Endothelial cell (in vitro differentiated cells): ENCODE results near the gene DDX52. TPM values are rescaled to one million over a fixed set of nuclear protein-coding genes. Genes with fewer than 3 reads are reported as not detected.

Experiments
- DNase-seq: peaks from one replicate; pipeline ENCODE4 v3.0.0; 2021; ENCODE audit warnings: low spot score
- H3K27ac Mint-ChIP-seq: one replicate; pipeline ENCODE4 v1.8.0; 2021; ENCODE audit warnings: mixed read lengths, inconsistent platforms; ENCODE audit not compliant: unreplicated experiment
- H3K27me3 Mint-ChIP-seq: one replicate; pipeline ENCODE4 v1.8.0; 2021; ENCODE audit warnings: mild to moderate bottlenecking, moderate library complexity, mixed read lengths, inconsistent platforms; ENCODE audit not compliant: unreplicated experiment
- H3K36me3 Mint-ChIP-seq: one replicate; pipeline ENCODE4 v1.8.0; 2021; ENCODE audit warnings: mild to moderate bottlenecking, low read depth, mixed read lengths, inconsistent platforms; ENCODE audit not compliant: unreplicated experiment
- H3K4me1 Mint-ChIP-seq: one replicate; pipeline ENCODE4 v1.8.0; 2021; ENCODE audit warnings: mild to moderate bottlenecking, mixed read lengths, inconsistent platforms; ENCODE audit not compliant: unreplicated experiment
- H3K4me3 Mint-ChIP-seq: one replicate; pipeline ENCODE4 v1.8.0; 2021; ENCODE audit warnings: mild to moderate bottlenecking, mixed read lengths, inconsistent platforms; ENCODE audit not compliant: unreplicated experiment
- H3K9me3 Mint-ChIP-seq: one replicate; pipeline ENCODE4 v1.8.0; 2021; ENCODE audit warnings: mixed read lengths, inconsistent platforms; ENCODE audit not compliant: unreplicated experiment
- CTCF ChIP-seq: fragments of 200-600 bp; sonication (generic); IDR thresholded peaks from one replicate; pipeline ENCODE4 v1.5.0; 2021; ENCODE audit warnings: antibody characterized with exemption; ENCODE audit not compliant: unreplicated experiment
- total RNA-seq: library from RNA; stranded (reverse); fragmentation: NEBNext Ultra II Directional; extraction: Animal tissue kit (Norgen Biotek cat#: 25700); gene quantifications from one replicate; pipeline ENCODE4 v1.2.1, GENCODE V29; 2021; ENCODE audit not compliant: unreplicated experiment

Gene DDX52
- total RNA-seq, 1 donor from 2014 or later, result 35.5 TPM

- H3K27me3 Mint-ChIP-seq, result no peaks in the 10 kb centered on the region
- H3K4me1 Mint-ChIP-seq, result no peaks in the 10 kb centered on the region
- no peak overlapping the region for H3K27ac Mint-ChIP-seq
- no peaks in the 10 kb centered on the region for H3K36me3 Mint-ChIP-seq
- H3K9me3 Mint-ChIP-seq, result no peaks in the 10 kb centered on the region
- H3K4me3 Mint-ChIP-seq, result no peak overlapping the region
- no peak for TF ChIP-seq CTCF
- no peak for DNase-seq
These were observed 21.0 kb upstream of the DDX52 start for GRCh38 chr17:37664214-37664613.

DNA sequence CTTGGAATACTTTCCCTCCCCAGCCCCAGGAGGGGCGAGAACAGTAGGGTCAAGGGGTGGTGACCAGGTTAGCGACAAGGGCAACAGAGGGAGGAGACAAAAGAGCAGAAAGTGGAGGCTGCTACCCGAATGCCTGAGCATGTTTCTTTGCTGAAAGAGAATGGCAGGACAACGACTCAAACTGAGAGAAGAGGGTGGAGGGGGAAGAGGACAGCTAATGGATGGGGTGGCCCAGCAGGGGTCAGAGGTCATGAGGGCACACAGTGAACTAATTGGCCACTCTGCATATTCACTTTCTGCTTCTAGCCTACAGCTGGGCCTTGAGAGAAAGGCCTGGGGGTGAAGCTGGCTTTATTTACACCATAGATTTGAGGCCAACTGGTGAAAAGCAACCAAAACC, 19.1 kb upstream of the DDX52 start:
- H3K4me1 Mint-ChIP-seq, result no peaks in the 10 kb centered on the region
- no peaks in the 10 kb centered on the region for H3K36me3 Mint-ChIP-seq
- H3K4me3 Mint-ChIP-seq, result no peak overlapping the region
- no peaks in the 10 kb centered on the region for H3K27me3 Mint-ChIP-seq
- no peak overlapping the region for H3K27ac Mint-ChIP-seq
- no peak for DNase-seq
- TF ChIP-seq CTCF, result no peak
- H3K9me3 Mint-ChIP-seq, result no peaks in the 10 kb centered on the region

GRCh38 chr17:37661400-37662014, 18.3 kb upstream of the DDX52 start:
- H3K4me3 Mint-ChIP-seq, result no peak overlapping the region
- no peaks in the 10 kb centered on the region for H3K36me3 Mint-ChIP-seq
- H3K4me1 Mint-ChIP-seq, result no peaks in the 10 kb centered on the region
- H3K9me3 Mint-ChIP-seq, result no peaks in the 10 kb centered on the region
- H3K27me3 Mint-ChIP-seq, result no peaks in the 10 kb centered on the region
- DNase-seq, result no peak
- H3K27ac Mint-ChIP-seq, result no peak overlapping the region
- TF ChIP-seq CTCF, result no peak

DNA sequence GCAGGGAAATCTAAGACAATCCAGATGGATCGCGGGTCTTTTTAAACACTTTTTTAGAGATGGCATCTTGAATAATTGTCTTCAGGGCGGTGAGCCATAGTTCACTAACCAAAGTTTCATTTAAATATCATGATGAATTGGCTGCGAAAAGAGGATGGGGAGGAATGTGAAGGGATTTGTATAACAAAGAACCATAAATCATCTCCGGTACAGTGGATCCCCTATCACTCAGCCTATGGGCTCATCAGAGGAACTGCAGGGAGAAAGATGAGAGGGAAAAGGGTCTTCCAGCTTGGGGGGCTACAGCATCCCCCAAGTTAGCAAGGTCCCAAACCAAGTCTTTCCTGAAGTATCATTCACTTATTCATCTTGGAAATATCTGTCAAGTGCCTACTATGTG, 16.7 kb upstream of the DDX52 start:
- Mint-ChIP-seq H3K4me1 (no peaks in the 10 kb centered on the region), H3K27me3 (no peaks in the 10 kb centered on the region), H3K4me3 (no peak overlapping the region), H3K9me3 (no peaks in the 10 kb centered on the region), H3K36me3 (no peaks in the 10 kb centered on the region), H3K27ac (no peak overlapping the region)
- TF ChIP-seq CTCF, result no peak
- DNase-seq, result no peak

DNA sequence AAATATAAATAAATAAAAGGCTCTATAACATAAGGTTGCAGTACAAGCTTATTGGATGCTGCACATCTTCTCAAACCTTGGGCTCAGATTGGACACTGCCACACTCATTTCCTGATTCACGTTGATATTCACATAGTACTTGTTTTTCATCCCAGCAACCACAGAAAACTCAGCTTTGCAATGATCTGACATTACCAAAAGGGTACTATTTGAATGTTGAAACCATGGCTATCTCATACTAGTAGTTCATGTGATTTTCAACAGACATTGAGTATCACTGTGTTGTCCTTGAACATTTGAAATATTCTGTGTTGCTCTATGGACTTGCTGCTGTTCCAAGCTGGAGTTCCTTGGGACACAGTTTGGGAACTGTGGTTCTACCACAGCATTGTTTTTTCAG, 14.0 kb upstream of the DDX52 start:
- Mint-ChIP-seq H3K36me3 (no peaks in the 10 kb centered on the region), H3K27ac (no peak overlapping the region), H3K4me3 (no peak overlapping the region), H3K27me3 (no peaks in the 10 kb centered on the region), H3K9me3 (no peaks in the 10 kb centered on the region), H3K4me1 (no peaks in the 10 kb centered on the region)
- DNase-seq, result no peak
- no peak for TF ChIP-seq CTCF
